Activated CD4-positive, alpha-beta T cell treated with anti-CD3 and anti-CD28 coated beads, Interleukin-2, amount 10 ng/mL, durations not matched to agents 7 days and 5 days (primary cell): ENCODE measurements around the gene ATXN7L1. TPM values are rescaled to one million over a fixed set of nuclear protein-coding genes. Genes with fewer than 3 reads are reported as not detected.

Source experiments
- CTCF ChIA-PET: fragments of 350-600 bp; sonication (Branson Sonifier 250); formaldehyde crosslinking; loops from one replicate; lab custom pipeline; 2021; ENCODE audit warnings: antibody characterized with exemption; lab: Charles Lee
- POLR2A ChIA-PET: fragments of 350-600 bp; sonication (Branson Sonifier 250); formaldehyde crosslinking; loops from one replicate; lab custom pipeline; 2021; ENCODE audit warnings: antibody characterized with exemption; lab: Charles Lee
- DNase-seq: peaks from one replicate; pipeline ENCODE4 v3.0.0-alpha.2; 2020
- H3K27ac Mint-ChIP-seq: one replicate; pipeline ENCODE4 v1.8.0; 2021; ENCODE audit warnings: mild to moderate bottlenecking, moderate library complexity, mixed read lengths
- H3K27me3 Mint-ChIP-seq: one replicate; pipeline ENCODE4 v1.8.0; 2021; ENCODE audit warnings: mixed read lengths
- H3K36me3 Mint-ChIP-seq: one replicate; pipeline ENCODE4 v1.8.0; 2021; ENCODE audit warnings: low read depth, mixed read lengths
- H3K4me1 Mint-ChIP-seq: one replicate; pipeline ENCODE4 v1.8.0; 2021; ENCODE audit warnings: mixed read lengths
- H3K4me3 Mint-ChIP-seq: one replicate; pipeline ENCODE4 v1.8.0; 2021; ENCODE audit warnings: mild to moderate bottlenecking, moderate library complexity, mixed read lengths
- H3K9me3 Mint-ChIP-seq: one replicate; pipeline ENCODE4 v1.8.0; 2021; ENCODE audit warnings: mixed read lengths
- total RNA-seq, 2 experiments: library from RNA; stranded (reverse); gene quantifications; one replicate each; pipeline ENCODE4 v1.2.3, GENCODE V29; 2021

ATXN7L1 gene
- total RNA-seq, 2 experiments from 2014 or later, result 23.8 to 25.4 TPM

DNA sequence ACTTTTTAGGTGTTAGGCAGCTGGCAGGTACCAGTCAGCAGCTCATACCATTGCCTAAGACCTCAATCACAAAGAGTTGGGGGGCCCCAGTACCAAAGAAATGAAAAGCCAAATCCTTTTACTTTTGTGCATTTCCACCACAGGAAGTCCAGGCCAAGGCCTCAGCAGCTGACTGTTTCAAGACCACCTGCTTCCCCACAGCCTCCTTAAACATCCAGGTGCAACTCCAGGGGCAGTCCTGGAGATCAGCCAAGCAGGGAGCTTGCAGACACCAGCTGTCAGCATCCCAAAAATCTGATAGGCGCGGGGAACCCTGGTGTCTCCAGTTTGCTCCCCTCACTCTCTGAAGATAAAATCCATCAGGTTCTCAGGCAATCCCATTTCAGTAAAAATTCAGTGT, 203.6 kb downstream of the ATXN7L1 start:
- Mint-ChIP-seq H3K4me1 (peaks cover 57% of the 10 kb centered on the region), H3K4me3 (no peak overlapping the region), H3K9me3 (no peaks in the 10 kb centered on the region), H3K27me3 (no peaks in the 10 kb centered on the region), H3K27ac (peak overlapping the region; percentile 66), H3K36me3 (peaks cover 19% of the 10 kb centered on the region)
- POLR2A ChIA-PET, result interaction anchor here (1.1 kb wide), 1 partner anchor 10 kb away, joined by 3 read pairs; no protein-coding TSS in a partner anchor
- CTCF ChIA-PET, result interaction anchor here (0.6 to 3.5 kb wide), 3 partner anchors 10 to 33 kb away, joined by 3 to 13 read pairs (median 3); no protein-coding TSS in a partner anchor
- DNase-seq, result no peak

DNA sequence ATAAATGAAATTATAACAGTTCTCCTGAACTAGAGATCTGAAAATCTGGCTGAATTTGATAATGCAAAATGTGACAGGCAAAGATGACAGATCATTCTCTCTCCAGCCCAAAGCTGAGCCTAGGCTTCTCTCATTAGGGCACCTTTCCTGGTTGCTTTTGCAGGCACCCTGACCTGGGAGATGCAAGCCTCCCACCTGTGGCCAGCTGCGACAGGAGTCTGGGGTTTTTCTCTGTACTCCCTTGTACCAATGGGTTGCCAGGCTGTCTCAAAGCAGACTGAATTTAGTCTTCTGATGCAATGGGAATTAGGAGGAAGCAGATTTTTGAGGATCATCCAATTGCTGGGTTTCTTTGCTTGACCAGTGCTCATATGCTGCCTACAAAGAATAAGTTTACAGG, 210.1 kb downstream of the ATXN7L1 start:
- ChIA-PET POLR2A (no interaction called here), CTCF (interaction anchor here (1.1 to 2.0 kb wide), 3 partner anchors 9 to 180 kb away, joined by 3 to 9 read pairs (median 3); no protein-coding TSS in a partner anchor)
- H3K9me3 Mint-ChIP-seq, result no peaks in the 10 kb centered on the region
- H3K27ac Mint-ChIP-seq, result no peak overlapping the region
- no peak overlapping the region for H3K4me3 Mint-ChIP-seq
- peaks cover 30% of the 10 kb centered on the region for H3K36me3 Mint-ChIP-seq
- no peak for DNase-seq
- H3K27me3 Mint-ChIP-seq, result no peaks in the 10 kb centered on the region
- H3K4me1 Mint-ChIP-seq, result peaks cover 7% of the 10 kb centered on the region

DNA sequence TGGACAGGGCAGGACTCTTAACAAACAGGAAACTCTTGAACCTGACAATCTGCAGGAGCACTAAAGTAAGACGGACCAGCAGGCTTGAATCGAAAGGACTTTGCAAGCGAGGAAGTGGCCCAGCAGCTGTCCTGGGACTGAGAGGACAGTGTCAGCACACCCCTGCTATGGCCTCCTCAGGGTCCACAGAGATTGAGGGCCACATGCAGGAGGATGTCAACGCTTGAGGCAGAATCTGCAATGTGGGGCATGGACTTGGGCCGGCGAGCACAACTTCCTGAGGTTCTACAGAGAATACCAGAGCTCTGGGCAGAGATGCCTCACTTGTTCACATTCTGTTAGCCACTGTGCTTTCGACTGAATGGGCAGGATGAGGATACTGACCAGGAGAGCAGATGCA, 210.7 kb downstream of the ATXN7L1 start:
- ChIA-PET CTCF (interaction anchor here (1.3 kb wide), 1 partner anchor 11 kb away, joined by 3 read pairs; no protein-coding TSS in a partner anchor), POLR2A (no interaction called here)
- H3K4me1 Mint-ChIP-seq, result peaks cover 7% of the 10 kb centered on the region
- no peak for DNase-seq
- no peaks in the 10 kb centered on the region for H3K27me3 Mint-ChIP-seq
- H3K27ac Mint-ChIP-seq, result no peak overlapping the region
- no peaks in the 10 kb centered on the region for H3K9me3 Mint-ChIP-seq
- peaks cover 36% of the 10 kb centered on the region for H3K36me3 Mint-ChIP-seq
- H3K4me3 Mint-ChIP-seq, result no peak overlapping the region

DNA sequence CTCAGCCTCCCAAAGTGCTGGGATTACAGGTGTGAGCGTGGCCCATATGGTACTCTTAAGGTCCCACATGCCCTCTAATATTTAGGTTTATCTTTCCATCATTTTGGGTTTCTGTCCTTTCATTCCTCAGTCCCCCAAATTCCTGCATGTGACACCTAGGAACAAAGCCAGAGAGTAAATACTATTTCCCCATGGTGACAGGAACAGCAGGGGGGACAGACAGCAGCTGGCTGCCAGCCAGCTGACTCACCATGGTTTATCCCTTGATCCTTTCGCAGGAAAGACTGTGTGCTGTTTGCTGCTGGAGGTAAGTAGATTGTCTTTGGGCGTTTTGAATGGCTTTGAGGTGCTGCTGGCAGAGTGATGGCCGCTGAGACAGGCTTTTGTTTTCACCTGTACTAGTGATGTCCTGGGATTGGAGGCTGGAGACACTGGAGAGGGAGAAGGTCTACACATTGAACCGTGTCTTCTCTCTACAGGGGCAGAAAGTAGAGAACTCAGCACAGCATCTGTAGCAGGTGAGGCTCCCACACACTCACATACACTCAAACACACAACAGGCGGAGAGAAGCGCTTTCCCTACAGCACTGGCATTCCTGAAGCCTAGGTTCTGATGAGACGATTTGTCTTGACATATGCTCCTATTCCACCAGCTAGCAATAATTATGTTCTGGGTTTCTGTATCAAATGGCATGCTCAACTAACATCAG, 211.4 kb downstream of the ATXN7L1 start:
- H3K27ac Mint-ChIP-seq, result no peak overlapping the region

DNA sequence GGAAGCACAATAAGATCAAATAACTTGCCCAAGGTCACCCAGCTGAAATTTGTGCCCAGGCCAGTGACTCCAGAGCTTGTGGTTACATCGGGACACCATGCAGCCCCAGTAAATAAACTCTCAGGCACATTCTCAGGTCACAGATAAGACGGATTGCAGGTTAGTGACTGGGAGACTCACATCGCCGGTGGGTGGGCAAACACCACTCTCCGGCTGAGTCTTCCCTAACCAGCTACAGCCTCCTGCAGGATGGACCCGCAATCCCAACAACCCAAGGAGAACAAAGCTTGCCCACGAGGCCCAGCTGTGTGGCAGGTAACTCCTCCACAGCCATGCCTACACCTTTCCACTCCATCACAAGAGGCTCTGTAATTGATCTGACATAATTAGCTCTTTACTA, 213.4 kb downstream of the ATXN7L1 start:
- ChIA-PET CTCF (interaction anchor here (0.6 to 1.5 kb wide), 8 partner anchors 9 to 849 kb away, joined by 3 to 6 read pairs (median 4); no protein-coding TSS in a partner anchor), POLR2A (interaction anchor here (0.6 to 0.8 kb wide), 2 partner anchors 10 to 257 kb away, joined by 3 to 7 read pairs; no protein-coding TSS in a partner anchor)
- Mint-ChIP-seq H3K9me3 (no peaks in the 10 kb centered on the region), H3K4me1 (peaks cover 11% of the 10 kb centered on the region), H3K36me3 (peaks cover 47% of the 10 kb centered on the region), H3K27ac (no peak overlapping the region), H3K27me3 (no peaks in the 10 kb centered on the region), H3K4me3 (no peak overlapping the region)
- no peak for DNase-seq

More for the DNA sequence above, 211.4 kb downstream of the ATXN7L1 start:
- Mint-ChIP-seq H3K27me3 (no peaks in the 10 kb centered on the region), H3K4me1 (peaks cover 9% of the 10 kb centered on the region), H3K9me3 (no peaks in the 10 kb centered on the region), H3K36me3 (peaks cover 40% of the 10 kb centered on the region), H3K4me3 (no peak overlapping the region)
- no peak for DNase-seq
- ChIA-PET CTCF (no interaction called here), POLR2A (no interaction called here)

DNA sequence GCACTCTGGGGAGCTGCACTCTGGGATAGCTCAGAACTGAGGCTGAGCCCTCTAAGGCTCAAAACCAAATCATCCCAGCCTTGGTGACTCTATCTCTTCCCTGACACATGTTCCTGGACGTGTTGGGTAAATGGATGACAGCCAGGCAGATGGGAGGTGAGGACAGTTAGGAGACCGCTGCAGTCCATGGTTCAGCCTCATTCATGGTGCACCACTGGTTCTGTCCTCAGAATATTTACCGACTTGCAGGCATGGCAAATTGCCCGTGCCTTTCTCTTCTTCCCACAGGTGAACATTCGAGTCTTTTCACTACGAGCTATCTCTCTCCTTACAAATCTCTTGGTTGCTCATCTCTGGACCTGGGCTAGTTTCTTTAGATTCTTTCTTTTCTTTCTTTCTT, 214.8 kb downstream of the ATXN7L1 start:
- ChIA-PET POLR2A (no interaction called here), CTCF (interaction anchor here (0.6 kb wide), 2 partner anchors 27 to 576 kb away, joined by 4 read pairs; no protein-coding TSS in a partner anchor)
- no peak for DNase-seq
- Mint-ChIP-seq H3K9me3 (no peaks in the 10 kb centered on the region), H3K27me3 (no peaks in the 10 kb centered on the region), H3K4me3 (no peak overlapping the region), H3K4me1 (peaks cover 6% of the 10 kb centered on the region), H3K36me3 (peaks cover 51% of the 10 kb centered on the region), H3K27ac (no peak overlapping the region)

DNA sequence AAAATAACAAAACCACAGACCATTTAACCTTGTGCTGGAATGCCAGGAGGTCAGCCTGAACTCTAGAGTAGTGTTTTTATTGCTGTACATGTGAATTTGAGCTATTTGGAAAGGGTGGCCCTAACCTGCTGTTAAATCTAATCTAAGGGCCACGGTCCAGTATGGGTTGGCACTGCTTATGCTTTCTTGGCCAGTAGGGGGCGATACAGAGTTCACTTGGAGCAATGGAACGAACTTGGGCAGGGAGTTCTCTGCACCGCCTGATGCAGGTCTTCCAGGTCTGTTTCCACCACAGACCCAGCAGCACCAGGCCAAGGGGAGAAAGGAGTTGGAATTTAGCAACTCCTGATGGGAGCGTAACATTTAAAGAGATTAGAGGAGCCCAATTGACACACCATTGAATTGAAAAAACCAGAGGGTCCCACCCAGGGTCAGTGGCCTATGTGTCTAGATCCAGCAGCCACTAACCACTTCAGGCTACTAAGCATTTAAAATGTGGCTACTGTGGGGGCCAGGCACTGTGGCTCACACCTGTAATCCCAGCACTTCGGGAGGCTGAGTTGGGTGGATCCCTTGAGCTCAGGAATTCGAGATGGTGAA, 219.4 kb downstream of the ATXN7L1 start:
- Mint-ChIP-seq H3K4me1 (peaks cover 6% of the 10 kb centered on the region), H3K27me3 (no peaks in the 10 kb centered on the region), H3K36me3 (peaks cover 32% of the 10 kb centered on the region), H3K9me3 (no peaks in the 10 kb centered on the region), H3K27ac (no peak overlapping the region), H3K4me3 (no peak overlapping the region)
- ChIA-PET POLR2A (no interaction called here), CTCF (interaction anchor here (0.6 to 2.5 kb wide), 11 partner anchors 10 to 114 kb away, joined by 3 to 18 read pairs (median 4); no protein-coding TSS in a partner anchor)
- DNase-seq, result peak; percentile 73

DNA sequence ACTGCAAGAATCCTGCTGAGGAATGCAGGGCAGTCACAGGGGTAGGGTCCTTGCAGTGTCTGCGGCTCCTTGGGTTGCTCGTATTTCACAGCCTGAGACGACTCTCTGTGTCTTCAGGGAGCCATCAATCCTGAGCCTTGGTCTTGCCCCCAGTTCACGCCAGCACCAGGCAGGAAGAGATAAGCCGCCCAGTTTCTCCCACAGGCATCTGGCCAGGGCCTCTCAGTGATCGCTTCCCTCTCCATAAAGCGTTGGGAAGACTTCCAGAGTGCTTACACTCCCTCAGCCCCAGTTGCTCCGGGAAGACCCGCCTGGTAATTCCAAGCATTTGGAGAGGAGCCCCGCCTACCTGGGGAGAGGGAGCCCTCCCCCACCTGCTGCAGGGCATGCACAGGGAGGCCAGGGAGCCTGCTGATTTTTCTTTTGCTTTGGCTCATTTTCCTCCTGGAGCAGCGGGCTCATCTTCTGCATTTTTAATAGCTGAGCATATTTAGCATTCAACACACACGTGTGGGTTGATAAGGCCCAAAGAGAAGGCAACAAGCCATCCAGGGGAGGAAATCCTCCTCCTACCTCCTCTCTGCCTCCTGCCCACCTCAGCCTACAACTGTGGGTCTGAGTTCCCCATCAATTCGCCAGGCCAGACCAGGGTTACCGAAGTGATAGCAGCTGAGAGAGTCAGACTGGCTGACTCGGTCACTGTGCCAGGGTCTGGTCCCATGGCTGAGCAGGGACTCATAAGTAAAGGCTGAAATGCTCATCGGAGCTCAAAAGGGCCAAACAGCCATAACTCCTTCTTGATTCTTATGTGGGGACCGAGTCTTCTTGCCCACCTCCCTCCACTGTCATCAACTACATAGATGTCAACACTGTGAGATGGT, 220.7 kb downstream of the ATXN7L1 start:
- Mint-ChIP-seq H3K9me3 (no peaks in the 10 kb centered on the region), H3K4me1 (peaks cover 6% of the 10 kb centered on the region), H3K27ac (no peak overlapping the region), H3K27me3 (no peaks in the 10 kb centered on the region), H3K36me3 (peaks cover 21% of the 10 kb centered on the region), H3K4me3 (no peak overlapping the region)
- ChIA-PET POLR2A (no interaction called here), CTCF (interaction anchor here (0.6 to 2.5 kb wide), 4 partner anchors 21 to 153 kb away, joined by 3 to 18 read pairs (median 3); no protein-coding TSS in a partner anchor)
- DNase-seq, result no peak

DNA sequence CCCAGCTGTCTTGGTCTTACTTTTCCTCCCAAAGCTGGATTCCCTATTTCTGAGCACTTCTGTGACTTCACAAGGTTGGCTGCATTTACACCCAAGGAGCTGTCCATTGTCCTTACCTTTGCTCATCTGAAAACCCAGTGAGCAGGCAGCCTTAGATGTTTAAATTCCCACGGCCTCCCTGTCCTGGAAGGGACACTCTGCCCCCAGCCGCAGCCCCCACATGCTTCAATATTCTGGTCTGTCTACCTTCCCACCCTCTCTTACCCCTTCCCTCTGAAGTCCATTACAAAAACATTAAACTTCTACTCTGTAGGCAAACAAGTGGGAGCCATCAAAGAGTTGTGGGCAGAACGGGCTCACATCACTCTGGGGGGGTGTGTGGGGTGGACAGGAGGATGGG, 221.3 kb downstream of the ATXN7L1 start:
- Mint-ChIP-seq H3K27ac (no peak overlapping the region), H3K9me3 (no peaks in the 10 kb centered on the region), H3K27me3 (no peaks in the 10 kb centered on the region), H3K36me3 (peaks cover 18% of the 10 kb centered on the region), H3K4me1 (peaks cover 6% of the 10 kb centered on the region), H3K4me3 (no peak overlapping the region)
- no peak for DNase-seq
- CTCF ChIA-PET, result interaction anchor here (0.6 to 1.0 kb wide), 4 partner anchors 22 to 230 kb away, joined by 3 read pairs; no protein-coding TSS in a partner anchor
- POLR2A ChIA-PET, result no interaction called here

DNA sequence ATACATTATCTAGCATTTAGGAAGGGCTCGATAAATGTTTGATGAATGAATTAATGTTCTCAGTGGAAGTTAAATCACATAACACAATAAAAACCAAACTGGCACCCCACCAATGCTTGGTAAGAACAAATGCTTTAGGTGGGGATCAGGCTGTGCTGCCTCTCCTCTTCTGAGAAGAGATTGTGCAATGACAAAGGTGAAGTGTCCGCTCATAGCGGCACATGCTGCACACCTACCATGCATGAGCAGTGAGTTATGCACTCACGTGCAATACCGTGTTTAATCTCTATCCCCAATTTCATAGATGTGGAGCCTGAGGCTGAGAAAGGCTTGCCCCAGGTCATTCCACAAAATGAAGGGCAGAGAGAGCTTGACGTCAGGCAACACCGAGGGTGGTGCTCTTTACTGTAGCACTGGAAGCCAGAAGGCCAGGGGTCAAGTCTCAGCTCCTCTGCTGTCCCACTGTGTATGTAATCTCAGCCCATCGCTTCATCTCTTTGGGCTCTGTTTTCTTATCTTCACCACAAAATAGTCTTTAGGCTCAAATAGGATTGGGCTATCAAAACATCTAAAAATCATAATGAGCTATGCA, 222.2 kb downstream of the ATXN7L1 start:
- H3K4me1 Mint-ChIP-seq, result peaks cover 8% of the 10 kb centered on the region
- H3K27ac Mint-ChIP-seq, result no peak overlapping the region
- no peak overlapping the region for H3K4me3 Mint-ChIP-seq
- no peaks in the 10 kb centered on the region for H3K27me3 Mint-ChIP-seq
- ChIA-PET POLR2A (no interaction called here), CTCF (interaction anchor here (0.7 to 1.4 kb wide), 5 partner anchors 9 to 231 kb away, joined by 3 read pairs; no protein-coding TSS in a partner anchor)
- H3K9me3 Mint-ChIP-seq, result no peaks in the 10 kb centered on the region
- H3K36me3 Mint-ChIP-seq, result peaks cover 12% of the 10 kb centered on the region
- no peak for DNase-seq

DNA sequence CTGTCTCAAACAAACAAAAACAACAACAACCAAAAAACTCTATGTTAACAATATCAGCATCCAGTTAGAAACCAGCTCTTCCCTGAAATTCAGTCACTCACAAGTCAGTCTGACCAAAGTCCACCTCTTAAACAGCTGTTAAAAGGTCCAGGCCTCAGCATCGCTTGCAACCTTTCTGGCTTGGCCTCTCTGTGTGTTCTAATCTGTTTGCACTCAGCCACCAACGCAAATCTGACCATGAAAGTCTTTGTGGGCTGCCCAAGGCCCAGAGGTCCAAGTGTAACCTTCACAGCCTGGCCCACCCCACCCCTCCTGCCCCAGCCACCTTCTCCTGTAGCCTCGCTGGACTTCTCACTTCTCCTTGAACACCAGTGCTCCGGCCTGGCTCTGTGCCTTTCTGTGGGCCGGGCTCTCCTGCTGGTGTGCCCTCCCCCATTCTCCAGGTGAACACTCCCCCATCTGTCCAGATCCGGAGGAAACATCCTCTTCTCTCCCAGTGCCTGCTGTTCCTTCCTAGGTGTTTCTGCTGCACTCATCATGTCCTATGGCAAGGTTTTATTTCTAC, 222.9 kb downstream of the ATXN7L1 start:
- Mint-ChIP-seq H3K36me3 (peaks cover 13% of the 10 kb centered on the region), H3K9me3 (no peaks in the 10 kb centered on the region), H3K4me1 (peaks cover 13% of the 10 kb centered on the region), H3K27ac (peak overlapping the region; percentile 39), H3K4me3 (no peak overlapping the region), H3K27me3 (no peaks in the 10 kb centered on the region)
- POLR2A ChIA-PET, result no interaction called here
- DNase-seq, result no peak
- CTCF ChIA-PET, result interaction anchor here (0.8 to 1.6 kb wide), 3 partner anchors 9 to 88 kb away, joined by 3 to 5 read pairs (median 3); no protein-coding TSS in a partner anchor
